DMS114 treated with DMSO at 0.1 percent for 48 hours (cell line): ENCODE results near the gene RRN3.
"Not testable (repeated sequence)": the region's sequence is repeated elsewhere in the genome, so short reads cannot be mapped to it uniquely, and the experiment has no call there.

Experiments used
- DNase-seq: peaks from one replicate; lab custom pipeline; 2025; ENCODE audit not compliant: unreplicated experiment; lab: John Stamatoyannopoulos, UW

The RRN3 gene

GRCh38 chr16:15100372-15100987, 6.4 kb upstream of the RRN3 start:
- DNase-seq: not testable (repeated sequence)

DNA sequence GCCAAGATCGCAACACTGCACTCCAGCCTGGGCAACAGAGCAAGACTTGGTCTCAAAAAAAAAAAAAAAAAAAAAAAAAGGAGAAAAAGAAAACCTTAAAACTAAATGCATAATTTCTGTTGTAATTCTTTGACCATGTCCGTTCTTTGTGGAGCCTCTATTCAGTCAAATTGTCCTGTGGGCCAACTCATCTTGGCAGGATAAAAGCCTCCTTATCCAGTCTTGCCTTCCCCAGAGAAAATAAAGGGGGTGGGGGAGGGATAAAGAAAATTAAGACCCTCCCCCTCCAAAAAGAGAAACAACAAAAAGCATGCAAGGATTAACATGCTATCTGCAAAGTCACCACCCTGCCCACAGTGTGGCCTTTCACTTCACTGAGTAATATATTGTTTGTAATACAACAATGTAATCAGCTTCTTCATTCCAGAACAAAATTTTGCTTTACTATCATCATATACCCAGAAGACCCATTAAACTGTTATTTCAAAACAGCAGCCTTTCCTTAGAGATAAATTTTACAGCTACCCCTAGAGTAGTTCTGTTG, 5.4 kb upstream of the RRN3 start:
- DNase-seq: not testable (repeated sequence)

- not testable (repeated sequence) for DNase-seq
These were observed 2.5 kb upstream of the RRN3 start for GRCh38 chr16:15096583-15096972.

GRCh38 chr16:15093571-15093954, 509 bp downstream of the RRN3 start:
- DNase-seq: not testable (repeated sequence)

DNA sequence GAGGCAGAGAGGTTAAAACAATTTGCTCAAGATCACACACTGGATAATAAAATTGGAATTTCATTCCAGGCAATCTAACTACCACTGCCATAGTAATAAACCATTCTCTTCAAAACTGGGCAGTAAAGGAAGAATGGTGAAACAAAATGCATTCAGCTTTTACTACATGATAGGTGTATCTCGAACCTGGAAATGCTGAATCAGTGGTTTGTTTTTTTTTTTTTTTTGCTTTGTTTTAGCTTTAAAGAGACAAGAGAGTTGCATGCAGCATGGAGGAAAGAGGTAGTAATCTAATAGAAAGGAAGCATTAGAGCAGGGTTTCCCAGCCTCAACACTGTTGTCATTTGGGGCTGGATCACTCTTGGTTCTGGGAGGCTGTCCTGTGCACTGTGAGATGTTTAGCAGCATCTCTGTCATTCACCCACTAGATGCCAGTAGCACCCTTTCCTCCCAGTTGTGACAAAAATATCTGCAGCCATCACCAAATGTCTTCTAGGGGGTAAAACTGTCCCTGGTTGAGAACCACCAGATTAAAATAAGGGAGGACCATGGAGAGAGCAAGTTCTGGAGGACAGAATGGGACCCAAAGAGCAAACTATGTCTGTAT, 3.3 kb downstream of the RRN3 start:
- DNase-seq: not testable (repeated sequence)

- DNase-seq: not testable (repeated sequence)
These were observed 11.3 kb downstream of the RRN3 start for GRCh38 chr16:15082788-15083187.

DNA sequence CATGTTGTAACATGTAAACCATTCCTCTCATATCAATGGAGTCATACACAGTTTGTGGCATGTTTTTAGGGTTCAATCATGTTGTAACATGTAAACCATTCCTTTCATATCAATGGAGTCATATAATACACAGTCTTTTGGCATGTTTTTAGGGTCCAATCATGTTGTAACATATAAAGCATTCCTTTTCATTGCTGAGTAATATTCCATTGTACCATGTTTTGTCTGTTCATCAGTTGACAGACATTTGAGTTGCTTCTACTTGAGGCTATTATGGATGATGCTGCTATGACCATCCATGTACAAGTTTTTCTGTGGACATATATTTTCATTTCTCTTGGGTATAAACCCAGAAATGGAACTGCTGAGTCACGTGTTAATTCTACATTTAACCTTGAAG, 13.2 kb downstream of the RRN3 start:
- DNase-seq: not testable (repeated sequence)

DNA sequence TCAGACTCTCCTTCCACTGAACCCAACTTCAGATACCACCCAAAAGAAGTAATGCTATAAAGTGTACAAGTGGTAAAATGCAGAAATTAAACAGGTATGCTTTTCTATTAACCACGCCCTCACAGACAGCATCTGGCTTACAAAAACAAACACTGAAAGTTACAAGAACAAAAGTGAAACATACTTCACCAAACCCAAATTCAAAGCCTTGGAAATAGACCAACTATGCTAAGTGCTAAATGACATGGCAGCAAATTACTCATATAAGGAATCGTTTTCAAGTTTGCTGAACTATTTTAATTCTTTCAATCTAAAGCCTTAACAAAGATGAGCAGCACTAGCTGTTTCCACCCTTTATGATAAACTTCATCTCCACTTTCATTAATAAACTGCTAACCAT, 17.9 kb downstream of the RRN3 start:
- not testable (repeated sequence) for DNase-seq

- no peak for DNase-seq
These were observed 21.0 kb downstream of the RRN3 start for GRCh38 chr16:15073101-15073500.

- DNase-seq: not testable (repeated sequence)
These were observed 21.9 kb downstream of the RRN3 start for GRCh38 chr16:15071916-15072769.

DNA sequence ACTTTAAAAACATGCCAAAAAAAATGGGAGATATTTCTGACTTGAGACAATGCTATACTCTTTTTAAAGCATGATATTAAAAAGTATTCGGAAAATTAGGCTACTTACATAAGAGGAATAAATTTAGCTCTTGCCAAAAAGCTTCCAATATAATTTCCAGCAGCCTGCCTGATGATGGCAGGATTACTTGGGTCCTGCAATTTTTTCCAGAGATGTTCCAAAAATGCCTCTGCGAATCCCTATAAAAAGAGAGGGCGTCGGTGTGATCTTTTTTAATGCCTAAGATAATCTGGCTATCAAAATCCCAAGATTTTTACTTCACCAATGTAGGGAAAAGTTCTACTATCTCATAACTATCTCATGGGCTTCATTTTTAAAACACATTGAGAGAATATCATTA, 23.1 kb downstream of the RRN3 start:
- not testable (repeated sequence) for DNase-seq

DNA sequence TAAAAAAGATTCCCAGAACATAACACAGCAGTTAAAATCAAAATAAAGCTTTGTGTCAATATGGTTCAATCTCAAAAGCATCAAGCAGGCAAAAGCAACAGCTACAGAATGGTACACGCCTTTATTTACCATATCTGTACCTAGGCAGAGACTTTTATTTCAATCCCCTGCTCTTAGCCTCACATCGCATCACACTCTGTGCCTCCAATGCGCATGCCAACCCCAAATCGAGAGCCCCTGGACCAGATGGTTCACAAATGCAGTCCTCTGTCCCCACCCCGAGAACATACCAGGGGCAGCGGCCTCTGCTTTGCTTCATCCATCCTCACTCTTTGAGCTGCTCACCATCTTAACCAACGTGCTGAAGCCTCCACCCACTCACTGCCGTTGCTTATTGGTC, 27.4 kb downstream of the RRN3 start:
- DNase-seq: not testable (repeated sequence)

GRCh38 chr16:15065961-15066360, 28.1 kb downstream of the RRN3 start:
- DNase-seq: not testable (repeated sequence)

GRCh38 chr16:15062085-15062810, 31.8 kb downstream of the RRN3 start:
- DNase-seq: not testable (repeated sequence)

GRCh38 chr16:15059324-15059723, 34.7 kb downstream of the RRN3 start:
- DNase-seq: no peak

GRCh38 chr16:15057681-15058417, 36.2 kb downstream of the RRN3 start:
- DNase-seq: no peak

GRCh38 chr16:15055141-15056053, 38.7 kb downstream of the RRN3 start:
- DNase-seq: no peak

GRCh38 chr16:15054357-15055140, 39.5 kb downstream of the RRN3 start:
- no peak for DNase-seq

DNA sequence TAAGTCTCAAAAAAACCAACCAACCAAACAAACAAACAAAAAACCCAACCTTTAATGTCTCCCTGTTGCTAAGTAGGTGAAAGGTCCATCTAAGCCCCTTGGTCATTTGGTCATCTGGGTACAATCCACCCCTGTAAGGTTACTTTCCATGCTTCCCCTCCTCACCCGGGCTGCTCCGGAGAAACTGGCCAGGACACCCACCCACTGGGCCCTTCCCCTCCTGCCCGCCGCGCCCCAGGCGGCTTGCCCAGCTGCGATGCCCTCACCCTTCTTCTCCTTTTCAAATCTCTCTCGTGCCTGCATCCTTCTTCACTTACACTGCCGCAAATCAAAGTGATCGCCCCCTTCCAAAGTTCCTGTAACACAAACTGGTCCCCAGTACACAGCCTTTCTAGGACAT, 40.2 kb downstream of the RRN3 start:
- no peak for DNase-seq
